ENCODE results near the gene EIPR1.
"Not testable (repeated sequence)": the region's sequence is repeated elsewhere in the genome, so short reads cannot be mapped to it uniquely, and the experiment has no call there.

EIPR1 gene

DNA sequence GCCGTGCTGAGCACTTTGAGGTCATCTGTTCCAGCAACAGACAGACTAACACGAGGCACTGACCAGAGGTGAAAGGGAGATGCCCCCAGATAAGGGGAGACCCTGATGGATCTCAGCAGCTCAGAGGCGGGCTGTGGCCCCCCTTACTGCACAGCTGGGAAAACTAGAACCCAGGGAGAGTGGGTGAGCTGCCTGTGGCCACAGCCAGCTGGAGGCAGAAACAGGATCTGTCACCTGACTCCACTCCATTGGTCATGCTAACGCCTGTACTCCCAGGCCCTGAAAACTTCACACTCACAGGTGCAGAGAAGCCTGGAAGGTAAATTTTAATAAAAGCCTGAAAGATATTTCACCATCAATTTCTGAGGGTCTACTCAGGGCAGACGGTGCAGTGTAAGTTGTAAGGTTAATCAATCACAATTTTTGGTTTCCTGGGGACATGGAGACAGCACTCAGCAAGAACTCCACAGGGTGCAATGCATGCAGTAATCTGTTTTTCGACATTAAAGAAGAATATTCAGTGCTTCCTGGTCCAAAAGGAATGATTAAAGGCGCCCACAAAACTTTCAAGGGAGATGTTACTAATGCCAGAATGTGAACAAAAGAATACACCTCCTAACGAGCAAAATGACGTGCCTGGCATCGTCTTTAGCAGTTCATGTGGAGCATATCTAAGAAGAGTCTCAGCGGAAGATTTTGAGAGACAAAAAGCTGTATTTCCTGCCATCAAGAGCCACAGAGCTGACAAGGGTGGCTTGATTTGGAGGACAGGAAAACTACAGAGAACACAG lies 173.4 kb downstream of the EIPR1 start:
- no peak for DNase-seq

DNA sequence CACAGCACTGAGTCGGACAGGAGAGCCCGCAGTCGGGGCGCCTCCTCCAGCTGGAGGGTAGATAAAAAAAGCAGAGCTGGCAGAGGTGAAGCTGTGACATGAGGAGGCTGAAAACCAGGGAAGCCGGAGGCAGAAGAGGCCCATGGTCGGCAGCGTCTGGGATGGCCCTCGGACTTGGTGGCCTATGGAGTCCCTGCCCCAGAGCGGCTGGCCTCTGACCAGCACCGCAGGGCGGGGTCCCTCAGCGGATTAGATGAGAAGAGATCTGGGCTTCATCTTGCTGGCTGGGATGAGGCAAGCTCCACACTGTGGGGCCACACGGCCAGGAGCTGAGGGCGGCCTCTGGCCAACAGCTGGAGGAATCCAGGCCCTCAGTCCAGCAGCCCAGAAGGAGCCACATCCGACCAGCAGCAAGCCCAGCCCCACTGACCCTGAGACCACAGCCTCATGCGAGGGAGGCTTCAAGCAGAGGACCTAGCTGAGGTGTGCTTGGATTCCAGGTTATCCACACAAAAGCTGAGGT lies 174.1 kb downstream of the EIPR1 start:
- DNase-seq: no peak

DNA sequence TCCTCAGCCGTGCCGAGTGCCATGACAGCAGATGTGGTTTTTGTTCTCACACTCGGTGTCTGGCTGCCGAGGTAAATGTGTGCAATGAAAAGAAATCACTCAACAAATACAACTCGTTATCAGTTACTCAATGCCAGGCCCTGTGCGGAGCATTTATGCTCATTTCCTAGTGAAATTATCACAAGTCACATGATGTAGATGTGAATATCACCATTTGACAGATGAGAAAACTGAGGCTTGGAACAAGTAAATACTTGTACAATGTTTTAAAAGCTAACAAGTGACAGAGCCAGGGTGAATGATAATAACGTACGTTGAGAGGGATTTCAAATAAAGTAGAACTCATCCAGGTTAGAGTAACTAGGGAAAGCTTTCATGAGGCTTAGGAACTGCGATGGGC lies 174.7 kb downstream of the EIPR1 start:
- DNase-seq: no peak

DNA sequence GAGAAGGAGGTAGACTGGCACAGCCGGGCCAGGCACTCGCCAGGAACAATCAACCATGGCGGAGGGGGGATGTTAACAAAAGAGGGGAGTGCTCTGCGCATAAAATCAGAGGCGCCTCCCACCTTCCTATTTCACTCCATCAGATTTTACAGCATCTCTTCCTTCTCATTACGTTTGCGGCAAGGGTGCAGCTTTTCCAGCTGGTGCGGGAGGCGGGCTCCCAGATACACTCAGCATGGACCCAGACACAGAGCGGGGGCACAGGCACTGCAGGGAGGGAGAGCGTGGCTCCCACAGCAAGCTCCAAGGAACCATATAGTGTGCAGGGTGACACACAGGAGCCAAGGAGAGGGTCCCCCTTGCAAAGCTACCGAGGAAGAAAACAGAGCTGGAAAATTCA lies 176.3 kb downstream of the EIPR1 start:
- no peak for DNase-seq

DNA sequence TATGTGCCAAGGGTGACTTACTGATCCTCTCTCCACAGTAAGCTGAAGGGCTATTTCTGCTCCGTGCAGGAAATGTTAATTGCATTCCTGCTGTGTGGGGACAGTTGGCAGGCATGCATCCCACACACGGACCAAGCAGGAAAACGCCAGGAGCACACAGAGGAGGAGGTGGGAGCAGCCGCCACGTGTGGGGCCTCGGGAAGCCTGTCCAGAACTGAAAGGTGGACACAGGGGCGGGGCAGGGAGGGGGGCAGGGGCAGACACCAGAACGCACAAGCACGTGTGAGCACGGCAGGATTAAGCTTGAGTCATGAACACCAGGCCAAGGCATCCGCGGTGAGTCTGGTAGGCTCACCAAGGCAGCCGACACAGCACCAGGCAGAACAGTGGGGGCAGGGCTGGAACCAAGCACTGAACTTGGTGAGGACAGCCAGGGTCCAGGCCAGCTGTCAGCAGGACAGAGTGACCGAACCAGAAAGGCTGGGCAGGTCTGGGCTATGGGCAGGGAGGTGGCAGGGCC lies 177.1 kb downstream of the EIPR1 start:
- no peak for DNase-seq

DNA sequence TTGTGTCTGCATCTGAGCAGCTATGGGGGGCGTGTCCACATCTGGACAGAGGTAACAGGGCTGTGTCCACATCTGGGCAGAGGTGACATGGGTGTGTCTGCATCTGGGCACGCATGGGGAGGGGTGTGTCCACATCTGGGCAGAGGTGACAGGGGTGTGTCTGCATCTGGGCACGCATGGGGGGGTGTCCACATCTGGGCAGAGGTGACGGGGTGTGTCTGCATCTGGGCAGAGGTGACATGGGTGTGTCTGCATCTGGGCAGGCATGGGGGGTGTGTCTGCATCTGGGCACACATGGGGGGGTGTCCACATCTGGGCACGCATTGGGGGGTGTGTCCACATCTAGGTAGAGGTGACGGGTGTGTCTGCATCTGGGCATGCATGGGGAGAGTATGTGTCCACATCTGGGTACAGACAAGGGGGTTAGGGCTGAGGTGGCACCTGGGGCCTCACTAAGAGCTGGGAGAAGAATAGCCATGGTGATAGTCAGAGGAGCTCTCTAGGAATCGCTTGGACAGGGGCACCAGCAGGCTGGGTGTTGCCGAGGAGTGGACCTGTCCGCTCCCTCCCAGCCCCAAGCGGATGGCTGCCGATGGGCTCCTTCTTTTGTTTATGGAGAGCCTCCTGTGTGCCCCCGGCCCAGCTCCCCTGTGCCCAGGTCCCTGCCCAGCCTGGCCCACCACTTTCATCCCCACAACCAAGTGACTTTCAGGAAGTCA lies 177.8 kb downstream of the EIPR1 start:
- no peak for DNase-seq

DNA sequence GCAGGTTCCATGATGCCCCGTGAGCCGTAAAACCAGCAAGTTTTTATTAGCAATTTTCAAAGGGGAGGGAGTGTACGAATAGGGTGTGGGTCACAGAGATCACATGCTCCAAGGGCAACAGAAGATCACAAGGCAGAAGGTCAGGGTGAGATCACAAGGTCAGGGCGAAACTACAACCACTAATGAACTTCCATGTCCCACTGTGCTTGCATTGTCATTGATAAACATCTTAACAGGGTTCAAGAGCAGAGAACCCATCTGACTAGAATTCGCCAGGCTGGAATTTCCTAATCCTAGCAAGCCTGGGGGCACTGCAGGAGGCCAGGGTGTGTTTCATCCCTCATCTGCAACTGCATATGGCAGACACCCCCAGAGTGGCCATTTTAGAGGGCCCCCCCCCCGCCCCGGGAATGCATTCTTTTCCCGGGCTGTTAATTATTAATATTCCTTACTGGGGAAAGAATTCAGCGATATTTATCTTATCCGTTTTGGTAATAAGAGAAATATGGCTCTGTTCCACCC lies 178.9 kb downstream of the EIPR1 start:
- DNase-seq: not testable (repeated sequence)

DNA sequence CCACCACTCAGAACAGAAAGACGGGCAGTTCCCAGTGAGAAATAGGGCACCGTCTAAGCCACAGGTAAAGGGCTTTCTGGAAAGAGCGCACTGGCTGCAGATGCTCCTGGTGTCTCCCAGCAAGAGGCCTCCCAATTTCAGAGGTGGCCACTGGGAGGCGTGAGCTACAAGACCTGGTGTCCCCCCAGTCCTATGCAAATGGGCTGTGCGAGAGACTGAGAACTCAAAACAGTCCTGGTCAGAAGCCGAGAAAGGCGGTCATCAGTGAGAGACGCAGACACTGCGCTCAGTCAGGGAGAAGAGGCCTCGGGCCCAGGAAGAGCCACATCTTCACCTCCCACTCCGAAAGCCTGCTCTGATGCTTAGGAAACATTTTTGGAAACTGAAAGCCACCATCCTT lies 179.5 kb downstream of the EIPR1 start:
- no peak for DNase-seq

DNA sequence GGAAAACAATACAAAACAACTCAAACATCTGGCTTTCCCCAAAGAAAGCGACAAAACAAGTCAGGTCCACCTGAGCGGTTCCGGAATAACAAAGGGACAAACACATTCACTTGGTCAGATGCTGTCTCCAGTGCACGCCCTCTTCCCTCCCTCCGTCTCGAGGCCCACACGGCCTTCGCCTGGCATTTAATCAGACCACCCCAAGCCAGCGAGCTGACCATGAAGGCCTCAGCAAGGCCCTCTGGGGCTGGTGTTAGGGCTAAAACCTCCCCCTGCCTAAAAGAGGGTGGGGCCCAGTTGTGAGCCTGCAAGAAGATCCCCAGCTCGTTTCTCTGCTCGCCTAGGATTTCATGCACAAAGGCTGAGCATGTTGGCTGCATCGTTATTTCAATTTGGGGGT lies 180.3 kb downstream of the EIPR1 start:
- no peak for DNase-seq

DNA sequence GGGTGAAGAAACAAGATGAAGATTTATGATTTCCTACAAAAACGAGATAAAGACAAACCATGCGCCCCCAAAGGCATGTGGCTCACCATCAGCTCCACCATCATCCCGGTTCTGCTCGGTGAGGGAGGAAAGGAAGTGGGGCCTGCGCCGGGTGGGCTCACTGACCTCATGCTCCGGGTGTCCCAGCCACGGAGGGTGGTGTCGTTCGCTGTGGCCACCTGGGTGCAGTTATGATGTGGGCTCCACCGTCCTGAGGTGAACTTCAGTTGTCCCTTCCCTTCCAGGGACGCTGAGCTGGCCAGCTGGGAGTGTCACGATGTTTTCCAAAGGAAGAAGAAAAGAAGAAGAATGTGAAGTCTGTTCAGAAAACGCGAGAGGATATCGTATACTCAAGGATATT lies 180.9 kb downstream of the EIPR1 start:
- DNase-seq: no peak

DNA sequence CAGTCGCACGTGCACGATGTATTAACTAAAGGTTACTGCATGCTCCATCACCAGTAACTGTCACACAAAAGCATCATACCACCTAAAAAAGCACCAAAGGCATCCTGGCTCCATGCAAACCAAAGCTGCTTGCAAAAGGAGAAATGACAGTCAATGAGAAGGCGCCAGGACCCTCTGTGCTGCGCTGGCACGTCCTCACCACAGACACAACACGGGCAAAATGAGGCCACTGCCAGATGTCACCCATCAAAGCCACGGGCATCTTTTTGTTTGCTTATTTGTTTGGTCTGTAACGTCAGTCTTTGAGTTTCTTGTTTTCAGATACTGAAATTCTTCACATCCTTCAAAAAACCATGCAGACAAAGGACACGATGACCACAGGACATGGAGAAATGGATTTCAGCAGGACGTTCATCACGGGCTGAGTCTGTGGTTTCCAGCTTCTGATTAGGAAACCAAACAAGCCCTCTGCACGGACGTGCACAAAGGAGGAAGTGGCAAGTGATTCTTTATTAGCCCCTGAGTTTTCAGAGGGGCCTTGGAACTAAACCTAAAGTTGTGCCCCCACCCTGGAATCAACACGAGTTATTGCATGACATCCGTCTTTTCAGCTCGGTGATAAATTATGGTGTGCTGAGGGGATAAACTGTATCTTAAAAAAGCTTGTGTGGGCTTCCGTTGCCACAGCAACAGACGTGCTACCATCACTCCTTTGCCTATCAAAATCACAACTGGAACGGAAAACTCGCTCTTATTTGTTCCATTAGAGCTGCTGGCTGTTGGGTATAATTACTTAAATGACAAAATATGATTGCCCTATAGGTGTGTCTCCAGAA lies 181.8 kb downstream of the EIPR1 start:
- DNase-seq: no peak

DNA sequence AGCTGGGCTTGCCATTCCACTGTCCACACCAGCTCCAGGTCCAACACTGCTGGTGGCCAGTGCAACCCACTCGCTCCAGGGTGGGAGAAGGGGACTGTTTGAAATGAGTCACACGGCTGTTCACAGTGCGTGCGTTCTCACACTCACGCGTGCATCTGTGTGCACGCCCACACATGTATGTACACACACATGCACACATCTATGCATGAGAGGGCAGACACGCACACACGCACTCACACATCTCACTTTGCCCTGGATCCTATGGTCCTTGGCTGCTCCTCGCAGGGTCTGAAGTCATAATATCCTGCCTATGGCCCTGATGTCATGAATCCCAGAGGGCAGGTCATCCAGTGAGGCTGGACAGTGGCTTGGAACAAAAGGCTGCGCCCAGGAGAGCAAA lies 182.8 kb downstream of the EIPR1 start:
- DNase-seq: no peak

DNA sequence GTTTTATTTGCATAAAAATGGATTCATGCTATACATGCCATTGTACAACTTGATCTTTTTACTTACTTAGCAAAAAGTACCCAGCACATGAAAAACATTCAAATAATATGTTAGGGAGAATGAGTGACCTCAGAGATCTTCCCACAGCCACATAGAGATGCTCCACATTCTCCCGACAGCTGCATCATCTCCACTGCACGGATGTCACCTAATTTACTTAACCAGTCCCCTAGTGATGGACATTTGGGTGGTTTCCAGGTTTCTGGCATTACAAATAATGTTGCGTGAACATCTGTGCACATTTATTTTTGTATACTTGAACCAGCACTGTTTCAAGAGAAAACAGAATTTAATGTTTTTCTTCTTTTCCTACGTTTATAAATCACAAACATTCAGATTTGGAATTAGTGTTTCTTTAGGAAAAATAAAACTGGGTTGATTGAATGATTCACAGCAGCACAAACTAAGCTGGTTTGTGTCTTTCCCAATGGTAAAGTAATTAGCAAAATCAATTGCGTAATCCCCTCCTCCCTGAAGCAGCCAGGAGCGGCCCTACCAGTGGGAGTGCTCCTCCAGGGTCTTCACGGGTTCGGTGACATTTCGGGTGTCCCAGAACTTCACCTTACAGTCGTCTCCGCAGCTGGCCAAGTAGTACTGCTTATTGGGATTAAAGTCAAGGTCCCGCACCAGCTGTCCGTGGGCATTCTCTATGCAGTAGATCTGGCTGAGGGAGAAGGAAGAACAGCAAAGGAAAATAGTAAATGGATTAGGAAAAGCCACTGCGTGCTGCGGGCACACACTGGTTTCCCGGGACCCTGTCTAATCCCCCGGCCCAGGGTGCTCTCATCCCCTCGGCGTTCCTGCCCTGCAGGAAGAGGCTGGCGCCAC lies 183.9 kb downstream of the EIPR1 start:
- DNase-seq: no peak

DNA sequence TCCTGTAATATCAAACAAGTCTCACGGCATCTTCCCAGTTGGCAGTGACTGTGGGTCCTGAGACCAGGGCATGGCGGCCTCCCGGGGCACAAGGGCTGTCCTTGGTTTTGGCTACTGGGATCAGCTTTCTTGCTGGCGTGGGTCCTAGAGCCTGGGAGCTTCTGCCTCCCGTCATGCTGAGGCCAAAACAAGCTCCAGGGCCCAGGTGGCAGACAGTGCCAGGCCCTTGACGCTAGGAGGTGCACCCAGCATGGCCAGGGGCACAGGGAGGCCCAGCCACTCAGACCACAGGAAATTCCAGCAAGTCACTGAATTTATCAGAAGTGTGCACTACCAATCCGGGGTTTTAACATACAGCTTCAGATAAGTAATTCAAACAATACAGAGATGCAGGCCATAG lies 184.7 kb downstream of the EIPR1 start:
- no peak for DNase-seq

DNA sequence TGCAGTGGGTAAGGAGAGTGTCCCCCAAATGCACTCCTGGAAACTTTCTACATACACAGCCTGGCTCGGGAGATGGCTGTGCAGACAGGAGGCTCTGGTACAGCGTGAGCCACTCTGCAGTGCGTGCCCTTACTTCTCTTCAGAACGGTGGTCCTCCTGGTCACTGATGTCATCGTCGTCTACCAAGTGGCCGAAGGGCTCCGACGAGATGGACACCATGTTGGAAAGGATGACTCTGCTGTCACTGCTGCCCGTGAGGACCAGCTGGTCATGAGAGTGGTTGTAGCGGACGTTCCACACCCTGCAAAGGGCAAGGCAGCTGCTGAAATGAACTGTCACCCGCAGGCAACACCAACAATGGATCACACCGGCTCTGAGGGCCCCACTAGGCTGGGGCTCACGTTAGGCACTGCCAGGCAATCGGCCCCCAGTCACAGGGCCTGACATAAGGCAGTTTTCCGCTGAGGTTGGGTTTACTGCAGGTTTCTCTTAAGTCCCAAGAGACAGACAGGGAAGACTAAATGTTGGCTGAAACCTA lies 185.3 kb downstream of the EIPR1 start:
- no peak for DNase-seq

DNA sequence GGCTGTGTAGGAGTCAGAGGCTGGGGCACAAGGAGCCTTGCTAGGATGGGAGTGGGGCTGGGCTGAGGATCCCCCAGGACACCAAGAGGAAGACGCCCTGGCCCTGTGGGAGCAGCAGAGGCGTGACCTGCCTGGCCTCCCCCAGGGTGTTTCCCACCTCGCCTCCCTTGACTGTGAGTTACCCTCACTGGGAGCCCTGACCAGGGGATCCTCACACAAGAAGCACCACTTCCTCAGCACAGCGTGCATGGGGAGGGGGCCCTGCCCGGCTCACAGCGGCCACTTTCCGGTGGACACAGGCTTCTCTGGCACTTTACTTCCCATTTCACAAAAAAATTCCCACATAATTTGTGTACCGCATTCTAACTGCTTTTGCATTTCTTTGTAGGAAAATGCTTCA lies 187.7 kb downstream of the EIPR1 start:
- DNase-seq: no peak

DNA sequence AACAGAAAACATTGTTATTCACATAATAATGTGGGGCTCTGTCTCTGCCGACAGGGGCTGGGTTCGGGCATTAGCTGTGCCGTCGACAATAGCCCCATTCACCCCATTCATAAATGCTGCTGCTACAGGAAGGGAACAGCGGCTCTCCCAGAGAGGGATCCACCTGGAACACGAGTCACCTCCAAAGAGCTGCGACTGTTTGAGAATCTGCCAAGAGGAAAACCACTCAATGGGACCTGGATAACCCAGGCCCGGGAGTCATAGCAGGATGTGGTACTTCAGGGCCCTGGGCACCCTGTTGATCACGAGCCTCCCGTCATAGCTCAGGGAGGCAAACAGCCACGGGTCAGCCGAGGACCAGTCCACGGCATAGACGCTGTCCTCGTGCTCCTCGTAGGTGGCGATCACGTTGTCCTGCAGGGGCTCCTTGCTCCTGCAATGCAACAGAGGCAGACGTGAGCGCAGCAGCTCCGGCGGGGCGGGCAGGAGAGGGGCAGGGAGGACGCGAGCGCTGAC lies 188.5 kb downstream of the EIPR1 start:
- no peak for DNase-seq

DNA sequence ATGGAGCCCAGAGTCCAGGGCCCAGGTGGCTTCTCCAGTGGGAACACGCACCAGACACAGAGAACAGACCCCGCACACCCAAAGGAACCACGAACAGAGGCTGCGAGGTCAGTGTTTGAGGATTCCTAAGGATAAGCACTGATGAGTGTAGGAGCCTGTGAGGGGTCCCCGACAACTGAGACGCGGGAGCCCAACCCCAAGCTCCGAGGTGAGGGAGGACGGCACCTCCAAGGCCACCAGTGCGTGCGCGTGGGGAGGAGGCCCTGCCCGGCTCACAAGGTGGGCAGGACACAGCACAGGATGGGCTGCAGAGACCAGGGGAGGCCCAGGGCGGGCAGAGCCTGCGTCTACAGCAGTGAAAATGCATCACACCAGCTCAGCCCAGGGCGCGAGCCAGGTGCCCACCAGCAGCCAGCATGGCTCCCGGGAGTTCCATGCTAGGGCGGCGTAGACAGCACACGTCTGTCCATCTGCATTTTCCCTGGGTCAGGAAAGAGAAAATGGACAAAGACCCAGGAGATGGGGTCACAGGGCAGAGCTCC lies 189.1 kb downstream of the EIPR1 start:
- no peak for DNase-seq

DNA sequence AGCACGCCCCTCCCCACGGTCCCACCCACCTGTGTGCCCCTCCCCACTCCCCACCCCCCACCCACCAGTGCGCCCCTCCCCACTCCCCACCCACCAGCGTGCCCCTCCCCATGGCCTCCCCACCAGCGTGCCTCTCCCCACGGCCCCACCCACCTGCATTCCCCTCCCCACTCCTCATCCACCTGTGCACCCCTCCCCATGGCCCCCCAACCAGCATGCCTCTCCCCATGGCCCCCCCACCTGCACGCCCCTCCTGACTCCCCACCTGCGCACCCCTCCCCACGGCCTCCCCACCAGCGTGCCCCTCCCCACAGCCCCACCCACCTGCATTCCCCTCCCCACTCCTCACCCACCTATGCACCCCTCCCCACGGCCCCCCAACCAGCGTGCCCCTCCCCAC lies 190.2 kb downstream of the EIPR1 start:
- DNase-seq: no peak

DNA sequence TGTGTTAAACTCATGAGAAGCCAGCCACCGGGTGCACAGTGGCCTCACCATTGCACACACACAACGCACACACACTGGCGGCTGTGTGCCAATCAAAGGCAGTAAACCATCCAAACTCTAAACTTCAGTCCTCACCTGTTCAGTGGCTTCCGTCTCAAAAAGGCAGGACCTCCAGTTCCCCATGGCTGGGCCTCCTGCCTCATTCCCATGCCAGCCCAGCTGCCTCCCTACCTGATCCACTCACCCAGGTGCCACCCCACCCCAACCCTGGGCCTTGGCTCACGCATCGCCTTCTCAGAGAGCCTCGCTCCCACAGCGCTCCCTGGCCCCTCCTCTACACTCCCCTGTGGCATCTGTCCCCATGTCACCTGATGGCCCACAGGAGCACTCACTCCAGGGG lies 190.9 kb downstream of the EIPR1 start:
- DNase-seq: no peak

DNA sequence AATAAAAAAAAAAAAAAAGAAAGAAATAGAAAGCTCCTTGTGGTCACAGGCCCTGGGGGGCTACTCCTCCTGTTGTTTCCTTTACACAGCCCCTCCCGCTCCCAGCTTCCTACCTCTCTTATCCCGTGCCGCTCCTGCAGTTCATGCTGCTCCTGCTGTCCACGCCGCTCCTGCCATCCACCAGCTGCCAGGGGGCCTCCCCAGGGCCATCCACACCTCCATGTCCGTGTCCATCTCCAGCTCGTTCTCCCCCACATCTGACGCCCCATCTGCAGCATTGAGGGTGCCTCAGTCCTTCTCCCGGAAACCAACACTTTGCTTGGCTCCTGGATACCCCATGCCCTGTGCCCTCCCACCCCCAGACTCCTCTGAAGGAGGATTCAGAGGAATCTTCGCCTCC lies 191.7 kb downstream of the EIPR1 start:
- no peak for DNase-seq

Data from NCI-H1048 (cell line).